Vagina (tissue), 2 donors: ENCODE data around the gene SPRR2G.

Source experiments
- POLR2A ChIP-seq, 2 donors: fragments of 450-650 bp; IDR thresholded peaks; one replicate each; pipeline ENCODE4 v1.6.1; 2017; ENCODE audit warnings: antibody characterized with exemption in 2 of 2, mild to moderate bottlenecking in 2 of 2, moderate library complexity in 2 of 2
- POLR2AphosphoS5 ChIP-seq, 2 donors: sonication (generic); formaldehyde crosslinking; IDR thresholded peaks; one replicate each; pipeline ENCODE4 v1.9.0; 2017; ENCODE audit warnings: antibody characterized with exemption in 2 of 2, mild to moderate bottlenecking in 2 of 2, low read depth in 1 of 2; ENCODE audit not compliant: insufficient read depth in 1 of 2
- TF ChIP-seq, protein P1 (sequence below), 3 experiments: fragments of 450-650 bp in 2 of 3; fragments of 200-600 bp in 1 of 3; sonication (generic) in 1 of 3; IDR thresholded peaks; one replicate each; pipeline ENCODE4 v1.5.1; 2017 to 2019; ENCODE audit warnings: antibody characterized with exemption in 3 of 3, mild to moderate bottlenecking in 2 of 3, moderate library complexity in 2 of 3

DNA sequence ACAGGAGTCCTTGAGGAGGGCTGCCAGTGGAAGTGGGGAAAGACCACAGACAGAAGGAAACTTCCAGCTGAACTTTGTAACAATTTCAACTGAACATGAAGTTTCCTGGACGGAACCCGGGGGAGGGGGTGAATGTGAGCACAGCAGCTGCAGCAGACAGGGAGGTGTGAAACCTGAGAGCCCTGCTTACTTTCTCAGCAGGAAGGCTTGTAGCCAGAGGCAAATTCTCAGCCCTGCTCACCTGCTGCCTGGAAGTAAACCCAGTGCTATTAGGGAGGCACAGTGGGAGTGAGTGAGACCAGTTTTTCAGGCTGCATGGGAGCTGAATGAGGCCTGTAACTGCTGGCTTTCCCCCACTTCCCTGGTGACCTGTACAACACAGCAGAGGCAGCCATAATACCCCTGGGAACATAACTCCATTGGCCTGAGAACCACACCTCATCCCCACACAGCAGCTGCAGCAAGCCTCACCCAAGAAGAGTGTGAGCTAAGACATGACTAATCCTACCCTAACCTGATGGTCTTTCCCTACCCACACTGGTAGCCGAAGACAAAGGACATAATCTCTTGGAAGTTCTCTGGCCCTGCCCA lies 27.8 kb downstream of the SPRR2G start:
- no peak for TF ChIP-seq POLR2A (IDR thresholded peaks at IDR 0.05)
- TF ChIP-seq, protein P1, sequence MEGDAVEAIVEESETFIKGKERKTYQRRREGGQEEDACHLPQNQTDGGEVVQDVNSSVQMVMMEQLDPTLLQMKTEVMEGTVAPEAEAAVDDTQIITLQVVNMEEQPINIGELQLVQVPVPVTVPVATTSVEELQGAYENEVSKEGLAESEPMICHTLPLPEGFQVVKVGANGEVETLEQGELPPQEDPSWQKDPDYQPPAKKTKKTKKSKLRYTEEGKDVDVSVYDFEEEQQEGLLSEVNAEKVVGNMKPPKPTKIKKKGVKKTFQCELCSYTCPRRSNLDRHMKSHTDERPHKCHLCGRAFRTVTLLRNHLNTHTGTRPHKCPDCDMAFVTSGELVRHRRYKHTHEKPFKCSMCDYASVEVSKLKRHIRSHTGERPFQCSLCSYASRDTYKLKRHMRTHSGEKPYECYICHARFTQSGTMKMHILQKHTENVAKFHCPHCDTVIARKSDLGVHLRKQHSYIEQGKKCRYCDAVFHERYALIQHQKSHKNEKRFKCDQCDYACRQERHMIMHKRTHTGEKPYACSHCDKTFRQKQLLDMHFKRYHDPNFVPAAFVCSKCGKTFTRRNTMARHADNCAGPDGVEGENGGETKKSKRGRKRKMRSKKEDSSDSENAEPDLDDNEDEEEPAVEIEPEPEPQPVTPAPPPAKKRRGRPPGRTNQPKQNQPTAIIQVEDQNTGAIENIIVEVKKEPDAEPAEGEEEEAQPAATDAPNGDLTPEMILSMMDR (IDR thresholded peaks at IDR 0.05) = no peak
- TF ChIP-seq POLR2AphosphoS5 (IDR thresholded peaks at IDR 0.05; ENCODE audit: insufficient read depth in 1 of 2, low read depth in 1 of 2) = no peak
